NK-92 (cell line): Measurements from ENCODE around the gene ATF6.

Source experiments
- DNase-seq: peaks from one replicate; lab custom pipeline; 2025; ENCODE audit not compliant: unreplicated experiment; lab: John Stamatoyannopoulos, UW

The ATF6 gene

DNA sequence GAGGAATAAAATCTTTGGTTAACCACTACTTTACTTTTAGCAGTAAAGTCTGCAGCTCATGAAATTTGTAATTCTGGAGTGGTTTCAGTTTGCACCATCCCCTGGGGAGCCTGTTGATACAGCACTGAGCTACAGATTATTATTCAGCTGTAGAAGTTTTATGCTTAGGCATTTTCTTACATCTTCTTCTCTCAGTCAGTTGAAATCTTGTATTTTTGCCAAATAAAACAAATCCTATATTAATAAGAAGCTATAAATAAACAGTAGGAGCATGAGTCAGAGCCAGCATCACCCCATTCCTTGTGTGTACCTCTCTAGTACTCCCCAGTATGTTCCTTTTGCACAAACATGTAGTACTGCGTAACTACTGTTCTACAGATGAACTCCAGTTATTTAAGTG, 118.9 kb downstream of the ATF6 start:
- no peak for DNase-seq

DNA sequence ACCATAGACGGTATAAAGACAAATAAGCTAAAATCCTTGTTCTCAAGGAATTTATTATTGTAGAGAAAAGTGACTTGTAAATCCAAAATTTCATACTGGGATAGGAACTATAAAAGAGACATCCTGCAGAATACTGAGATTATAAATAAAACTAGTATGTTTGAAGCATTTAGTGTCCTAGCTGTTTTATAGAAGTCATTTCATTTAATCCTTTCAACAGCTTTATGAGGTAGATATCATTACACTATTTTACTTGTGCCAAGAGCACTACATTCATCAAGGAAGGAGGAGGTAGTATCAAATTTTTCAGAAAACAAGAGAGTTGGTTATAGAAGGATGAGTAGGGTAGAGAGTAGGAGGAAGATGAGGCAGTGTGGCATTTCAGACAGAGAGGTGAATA, 119.6 kb downstream of the ATF6 start:
- no peak for DNase-seq

DNA sequence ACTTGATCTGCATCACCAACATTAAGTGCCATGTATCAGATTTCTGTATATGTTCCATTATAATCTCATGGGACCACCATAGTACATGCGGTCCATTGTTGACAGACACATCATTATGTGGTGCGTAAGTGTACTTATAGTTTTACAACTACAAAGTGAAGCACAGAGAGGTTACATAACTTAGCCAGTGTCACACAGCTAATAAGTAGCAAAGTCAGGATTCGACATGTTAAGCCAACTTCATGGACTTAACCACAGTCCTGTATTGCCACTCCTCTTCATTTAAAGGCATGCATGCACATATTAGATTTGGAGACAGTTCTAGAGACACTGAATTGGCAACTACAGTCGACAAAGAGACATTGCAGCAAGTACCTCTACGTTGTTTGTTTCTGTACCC, 120.5 kb downstream of the ATF6 start:
- DNase-seq, result no peak

DNA sequence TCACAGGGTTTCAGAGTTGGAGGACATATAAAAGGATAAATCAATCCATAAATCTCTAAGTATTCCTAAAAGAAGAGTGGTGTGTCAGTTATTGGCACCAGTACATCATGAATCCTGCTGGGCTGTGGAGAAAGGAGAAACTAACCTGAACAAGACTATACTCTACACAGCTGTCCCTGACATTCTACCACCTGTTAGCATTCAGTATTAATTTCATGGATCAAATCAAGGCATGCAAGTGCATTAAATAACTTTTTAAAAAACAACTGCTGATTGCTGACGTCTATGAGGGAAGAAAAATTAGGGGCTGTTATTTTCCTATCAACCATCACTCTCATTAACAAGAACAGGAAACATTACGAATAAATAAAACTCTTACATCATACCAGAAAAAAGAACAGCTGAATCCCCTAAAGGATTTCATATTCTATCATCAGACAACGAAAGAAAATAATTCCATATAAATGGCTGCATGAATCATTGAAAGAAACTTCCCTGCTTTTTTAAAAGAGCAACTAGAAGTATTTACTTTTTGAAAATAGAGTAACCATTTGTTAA, 121.7 kb downstream of the ATF6 start:
- DNase-seq, result no peak

DNA sequence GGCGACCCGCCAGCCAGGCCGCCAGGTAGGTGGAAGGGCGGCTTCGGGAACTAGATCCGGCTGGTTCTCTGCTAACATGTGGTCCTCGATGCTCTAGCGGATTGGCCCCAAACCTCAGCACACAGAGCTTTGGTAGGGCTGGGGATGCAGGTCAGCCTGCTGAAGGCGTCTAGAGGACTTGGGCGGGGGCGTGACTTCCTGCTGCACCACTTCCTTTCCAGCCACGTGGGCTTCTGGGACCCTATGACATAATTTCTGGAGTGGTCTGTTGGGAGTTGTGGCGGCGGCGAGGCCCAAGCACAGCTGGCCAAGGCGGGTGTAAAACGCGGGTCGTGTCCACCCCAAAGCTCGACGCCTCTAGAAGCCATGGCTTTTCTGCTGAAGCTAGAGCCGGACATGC, 124.5 kb downstream of the ATF6 start:
- DNase-seq, result no peak

DNA sequence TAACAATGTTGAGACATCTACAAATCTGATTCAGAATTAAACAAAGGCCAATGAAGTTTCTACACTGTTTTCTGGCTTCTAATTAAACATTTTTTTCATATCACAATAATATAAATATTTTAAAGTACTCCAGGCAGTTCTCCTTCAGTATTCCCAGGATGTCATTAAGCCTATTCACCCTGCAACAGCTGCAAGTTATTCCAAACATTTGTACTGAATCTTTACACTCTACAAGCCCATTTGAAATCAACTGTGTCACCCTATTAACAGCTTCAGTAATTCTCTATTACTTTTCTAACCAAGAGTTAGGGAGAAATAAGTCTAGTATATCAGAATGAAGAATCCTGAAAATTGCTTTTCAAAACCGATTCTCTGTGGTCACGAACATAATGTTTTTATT, 133.0 kb downstream of the ATF6 start:
- DNase-seq, result no peak

DNA sequence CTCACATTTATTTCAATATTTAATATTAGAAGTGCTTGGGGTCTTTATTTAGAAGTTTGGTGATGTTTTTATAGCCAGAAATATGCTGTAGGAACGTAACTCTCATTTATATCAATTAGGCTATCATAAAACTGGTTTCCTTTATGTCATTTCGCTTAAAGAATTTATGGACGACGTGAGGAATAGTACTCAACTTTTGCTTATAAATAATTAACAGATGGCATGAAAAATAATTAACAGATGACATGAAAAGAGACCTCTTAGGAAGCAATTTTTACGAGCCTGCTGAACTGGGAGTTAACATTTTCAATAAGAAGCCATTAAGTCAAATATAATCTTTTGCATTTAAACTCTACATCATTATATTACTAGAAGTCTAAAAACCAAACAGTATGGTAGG, 134.0 kb downstream of the ATF6 start:
- no peak for DNase-seq

DNA sequence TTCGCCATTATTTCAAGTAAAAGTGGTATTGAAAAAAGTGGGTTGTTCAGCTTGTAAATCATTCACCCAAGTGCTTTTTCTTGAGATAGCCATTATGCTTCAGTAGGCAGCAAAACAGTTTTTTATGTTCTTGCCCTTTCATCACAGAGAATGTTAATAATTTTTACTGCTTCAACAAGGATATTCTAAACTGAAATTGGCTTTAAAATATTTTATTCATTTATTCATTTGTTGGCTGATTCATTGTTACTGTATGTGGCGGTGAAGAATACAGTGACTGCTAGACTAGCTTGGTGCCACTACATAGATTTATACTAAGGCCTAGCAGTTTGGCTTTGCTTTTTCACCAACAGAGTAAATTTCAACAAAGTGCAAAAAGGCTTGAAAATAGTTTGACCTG, 136.1 kb downstream of the ATF6 start:
- no peak for DNase-seq

DNA sequence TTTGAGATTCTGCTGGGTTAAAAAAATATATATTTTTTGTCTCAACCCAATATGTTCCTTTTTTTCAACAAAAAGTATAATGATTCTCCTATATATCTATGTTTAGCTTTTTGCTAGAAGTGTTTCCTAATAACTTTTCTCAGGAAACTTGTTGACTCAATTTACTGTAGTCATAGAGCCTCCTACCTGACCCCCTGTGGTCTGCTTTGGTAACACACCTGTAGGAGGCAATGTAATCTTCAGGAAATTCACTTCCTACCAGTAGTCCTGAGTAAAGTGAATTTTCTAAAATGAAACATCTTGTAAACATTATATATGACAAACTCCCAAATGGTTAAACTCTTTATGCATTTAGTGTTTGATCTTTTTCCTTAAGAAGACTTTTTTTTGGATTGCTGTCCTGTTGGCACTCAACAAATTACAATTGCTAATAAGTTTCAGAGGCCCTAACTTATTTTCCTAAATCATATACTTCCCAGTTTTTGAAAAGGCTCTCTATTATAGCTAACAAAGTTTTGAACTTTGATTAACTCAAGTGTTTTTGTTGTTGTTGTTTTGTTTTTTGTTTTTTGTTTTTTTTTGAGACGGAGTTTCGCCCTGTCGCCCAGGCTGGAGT, 139.3 kb downstream of the ATF6 start:
- DNase-seq, result no peak

DNA sequence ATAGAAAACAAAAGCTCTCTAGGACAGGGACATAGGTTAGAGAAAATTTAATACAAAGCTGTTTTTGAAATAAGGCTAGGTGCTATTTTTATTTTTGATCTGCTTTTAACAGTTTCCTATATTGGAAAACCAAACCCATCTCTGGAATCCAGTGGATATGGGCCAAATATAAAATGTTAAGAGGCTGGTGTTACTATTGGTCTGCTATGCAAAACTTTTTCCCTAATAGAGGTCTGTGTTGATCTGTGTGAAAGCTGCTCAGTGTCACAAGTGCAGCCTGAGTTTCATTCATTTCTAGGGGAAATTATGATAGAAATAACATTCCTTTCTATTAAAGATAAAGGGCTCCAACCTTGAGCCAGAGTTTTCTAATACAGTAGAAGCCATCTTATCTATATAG, 141.1 kb downstream of the ATF6 start:
- DNase-seq, result no peak

DNA sequence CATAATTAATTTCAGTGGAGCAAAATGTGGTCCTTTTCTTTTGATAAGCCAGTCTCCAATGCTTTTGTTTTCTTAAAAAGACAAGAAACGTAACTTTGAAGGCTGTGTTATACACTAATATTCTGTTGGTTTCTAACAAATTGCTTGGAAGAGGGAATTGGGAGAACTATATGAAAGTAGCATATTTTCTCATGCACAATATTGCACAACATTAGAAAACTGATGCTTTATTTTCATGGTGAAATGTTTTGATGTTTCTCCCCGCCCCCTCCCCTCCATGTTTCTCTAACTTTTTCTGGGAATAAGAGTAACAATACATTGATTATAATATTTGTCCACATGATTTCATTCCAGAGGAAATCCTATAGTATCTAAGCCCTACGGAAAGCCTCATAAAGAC, 142.1 kb downstream of the ATF6 start:
- DNase-seq, result no peak

DNA sequence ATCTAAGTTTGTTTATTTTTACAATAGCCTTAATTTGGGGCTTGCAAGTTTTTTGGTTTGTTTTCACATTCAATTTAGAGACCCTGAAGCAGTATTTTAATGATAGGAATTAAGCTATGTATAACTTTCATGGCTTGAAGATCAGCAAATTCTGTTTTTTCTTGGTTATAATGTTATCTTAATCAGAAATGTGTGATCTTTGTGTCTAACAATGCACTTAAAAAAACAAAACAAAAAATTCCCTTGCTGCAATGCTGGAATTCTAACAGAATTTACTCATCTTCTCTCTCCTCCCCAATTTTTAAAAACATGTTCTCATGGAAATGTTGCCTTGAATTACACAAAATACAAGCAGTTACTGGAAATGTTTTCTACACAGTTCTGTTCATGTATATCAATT, 144.5 kb downstream of the ATF6 start:
- DNase-seq, result no peak

DNA sequence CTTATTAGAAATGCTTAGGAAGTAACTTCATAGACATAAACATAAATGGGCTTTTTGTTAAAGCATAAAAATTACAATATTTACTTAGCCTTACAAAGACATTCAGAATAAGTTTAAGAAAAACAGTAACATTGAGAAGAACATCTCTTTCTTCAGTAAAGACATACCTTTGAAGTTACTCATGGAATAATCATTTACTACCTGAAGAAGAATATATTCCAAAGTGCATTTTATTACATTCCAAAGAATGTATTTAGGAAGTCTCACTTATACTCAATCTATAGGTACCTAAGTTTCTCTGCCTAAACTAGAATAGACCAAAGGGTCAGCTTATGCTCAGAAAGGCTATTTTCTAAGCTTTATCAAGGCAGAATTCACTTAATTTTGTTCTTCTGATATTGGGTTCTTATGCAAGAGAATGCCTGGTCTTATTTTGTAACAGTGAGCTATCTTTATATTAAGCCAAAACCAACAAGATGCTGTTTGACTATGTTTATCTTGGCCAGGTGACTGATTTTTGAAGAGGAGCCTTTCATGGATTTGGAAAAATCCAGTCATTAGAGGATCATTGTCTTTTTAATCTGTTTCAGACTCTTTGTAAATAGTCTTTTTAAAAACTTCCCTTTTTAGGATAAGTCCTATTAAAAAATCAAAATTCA, 147.5 kb downstream of the ATF6 start:
- no peak for DNase-seq

DNA sequence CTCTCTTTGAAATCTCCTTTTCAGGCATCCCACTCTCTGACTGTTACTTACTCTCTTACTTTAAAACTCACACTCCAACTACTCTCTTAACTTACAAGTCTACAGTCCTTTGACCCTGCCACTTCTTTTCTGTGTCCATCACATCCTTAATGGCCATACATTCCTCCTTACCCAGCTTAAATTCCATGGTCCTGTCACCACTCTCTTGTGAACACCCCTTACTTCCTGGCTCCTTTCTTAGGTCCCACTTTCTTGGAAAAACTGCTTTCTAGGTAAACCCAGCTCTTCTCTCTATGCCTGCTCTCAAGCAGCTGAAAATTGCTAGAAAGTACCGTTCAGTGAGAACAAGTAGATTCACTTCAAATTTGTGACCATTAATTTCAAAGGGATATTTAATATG, 148.5 kb downstream of the ATF6 start:
- DNase-seq, result no peak

DNA sequence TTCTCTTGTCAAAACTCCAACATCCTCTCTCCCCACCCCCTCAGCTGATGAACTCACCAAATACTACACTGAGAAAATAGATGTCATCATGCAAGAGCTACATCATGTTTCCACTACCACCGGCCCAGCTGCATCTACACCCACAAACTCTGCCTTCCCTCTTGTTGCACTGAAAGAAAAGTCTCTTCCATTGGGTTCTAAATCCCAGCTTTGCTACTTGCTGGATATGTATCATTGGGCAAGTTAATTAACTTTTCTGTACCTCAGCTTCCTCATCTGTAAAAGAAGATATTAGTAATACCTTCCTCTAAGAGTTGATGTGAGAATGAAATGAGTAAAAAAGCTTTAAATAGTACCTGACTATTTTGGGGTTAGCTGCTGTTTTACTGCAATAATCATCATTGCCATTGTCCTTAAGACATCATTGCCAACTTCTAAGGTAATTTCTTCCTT, 149.0 kb downstream of the ATF6 start:
- no peak for DNase-seq

DNA sequence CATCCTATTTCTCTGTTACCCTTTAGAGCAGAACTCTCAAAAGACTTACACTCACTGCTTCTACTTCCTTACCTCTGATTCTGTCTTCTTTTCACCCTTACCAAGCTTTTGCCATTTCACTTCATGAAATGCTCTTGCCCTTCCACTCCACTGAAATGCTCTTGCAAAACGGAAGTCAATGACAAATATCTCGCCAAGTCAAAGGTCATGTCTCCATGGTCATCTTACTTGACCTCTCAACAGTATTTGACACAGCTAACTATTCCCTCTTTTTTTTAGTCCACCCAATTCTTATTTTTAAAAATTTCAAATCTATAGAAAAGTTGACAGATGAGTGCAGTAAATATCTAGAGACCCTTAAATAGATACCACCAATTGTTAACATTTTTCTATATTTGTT, 149.9 kb downstream of the ATF6 start:
- no peak for DNase-seq

DNA sequence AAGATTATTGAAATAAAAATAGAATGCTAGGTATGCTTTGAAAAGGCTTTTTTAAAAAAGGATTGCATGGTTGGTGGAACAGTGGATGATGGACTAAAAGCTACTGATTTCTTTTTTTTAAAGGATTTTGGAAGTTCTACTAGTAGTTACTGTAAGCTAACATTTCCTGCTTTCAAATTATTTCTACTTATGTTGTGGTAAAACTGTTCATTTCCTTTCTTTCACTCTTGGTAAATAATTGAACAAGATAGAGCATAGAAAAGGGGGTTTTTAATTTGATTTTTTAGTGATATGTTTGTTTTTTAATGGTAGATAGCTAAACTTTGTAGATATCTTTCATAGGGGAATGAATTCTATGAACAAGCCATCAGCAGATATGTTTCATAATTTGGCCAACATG, 153.1 kb downstream of the ATF6 start:
- DNase-seq, result no peak

DNA sequence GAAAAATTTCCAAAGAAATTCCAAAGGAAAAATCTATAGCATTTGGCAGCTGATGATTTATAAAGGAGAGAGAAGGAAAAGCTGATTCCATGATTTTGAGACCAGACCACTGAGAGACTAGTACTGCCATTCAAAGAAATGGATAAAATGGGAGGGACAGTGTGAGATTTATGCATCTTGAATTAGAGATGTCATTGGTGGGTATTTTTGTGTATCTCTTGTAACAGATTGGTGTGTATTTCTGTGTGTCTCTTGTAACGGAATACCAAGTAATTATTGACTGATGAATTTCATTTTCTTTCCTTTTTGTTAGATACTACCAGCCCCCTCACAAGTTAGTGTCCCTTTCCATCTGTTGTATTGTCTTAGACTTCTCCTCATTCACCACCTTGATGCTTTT, 155.4 kb downstream of the ATF6 start:
- DNase-seq, result no peak

DNA sequence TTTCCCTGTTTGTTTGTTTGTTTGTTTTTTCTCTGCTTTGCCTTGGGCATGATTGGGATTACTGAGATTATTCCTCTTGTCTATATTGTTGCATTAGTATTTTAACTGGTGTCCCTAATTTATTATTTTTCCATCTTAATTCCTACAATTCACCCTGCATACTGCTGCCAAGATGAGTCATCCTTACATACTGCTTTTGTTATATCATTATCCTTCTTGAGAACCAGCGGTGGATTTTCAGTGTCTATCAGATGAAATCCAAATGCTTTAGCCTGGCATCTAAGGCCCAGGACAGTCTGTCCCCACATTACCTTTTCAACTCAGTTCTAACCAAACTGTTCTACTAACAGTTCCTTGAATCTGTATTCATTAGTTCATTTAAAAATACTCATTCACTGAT, 155.9 kb downstream of the ATF6 start:
- no peak for DNase-seq

DNA sequence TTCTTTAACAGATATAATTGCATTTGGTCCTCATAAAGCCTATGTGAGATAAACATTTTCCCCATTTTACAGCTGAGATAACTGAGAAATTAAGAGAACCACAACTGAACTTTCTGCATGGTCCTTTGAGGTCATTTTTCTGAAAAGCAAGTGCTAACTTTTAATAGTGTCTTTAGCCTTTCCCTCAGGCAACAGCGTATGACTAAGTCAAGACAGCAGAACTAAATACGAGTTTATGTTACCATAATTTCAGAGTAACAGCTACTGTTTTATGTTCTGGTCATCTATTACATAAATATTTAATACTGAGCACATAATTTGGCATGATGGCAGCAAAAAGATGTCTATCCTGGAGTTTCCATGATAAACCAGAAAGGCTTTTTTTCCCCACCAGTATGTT, 161.9 kb downstream of the ATF6 start:
- no peak for DNase-seq

DNA sequence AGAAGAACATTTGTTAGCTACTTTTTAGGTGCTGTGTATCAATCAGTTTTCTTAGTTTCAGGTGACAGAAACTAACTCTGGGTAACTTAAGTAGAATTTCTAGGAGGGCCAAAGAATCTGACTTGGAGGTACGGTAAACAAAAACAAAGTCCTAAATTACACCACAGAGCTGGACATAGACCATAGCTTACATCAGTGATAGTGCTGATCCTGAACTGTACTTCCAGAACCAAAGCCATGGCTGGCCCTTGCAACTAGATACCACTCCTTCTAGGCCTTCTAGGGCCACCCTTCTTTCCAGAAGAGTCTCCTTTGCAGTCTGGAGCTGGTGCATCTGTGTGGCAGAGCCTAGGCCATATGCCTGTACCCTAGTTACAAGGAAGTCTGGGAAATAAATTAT, 163.0 kb downstream of the ATF6 start:
- no peak for DNase-seq

DNA sequence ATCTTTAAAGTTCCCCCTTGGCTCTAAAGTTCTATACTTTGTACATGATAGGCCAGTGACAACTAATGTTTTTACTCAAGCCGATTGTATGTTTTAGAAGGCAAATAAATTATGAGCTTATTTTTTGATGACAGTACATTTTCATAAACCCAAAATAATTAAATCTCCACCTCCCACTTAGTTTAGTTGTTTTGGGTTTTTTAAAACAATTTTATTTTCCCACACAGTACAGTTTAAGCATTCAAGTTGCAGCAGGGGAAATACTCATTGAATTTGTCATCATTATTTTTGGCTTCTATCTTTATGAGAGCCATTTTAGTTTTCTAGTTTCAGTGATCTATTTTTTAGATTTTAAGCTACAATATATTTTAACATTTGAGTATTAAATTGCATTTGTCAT, 163.9 kb downstream of the ATF6 start:
- no peak for DNase-seq

DNA sequence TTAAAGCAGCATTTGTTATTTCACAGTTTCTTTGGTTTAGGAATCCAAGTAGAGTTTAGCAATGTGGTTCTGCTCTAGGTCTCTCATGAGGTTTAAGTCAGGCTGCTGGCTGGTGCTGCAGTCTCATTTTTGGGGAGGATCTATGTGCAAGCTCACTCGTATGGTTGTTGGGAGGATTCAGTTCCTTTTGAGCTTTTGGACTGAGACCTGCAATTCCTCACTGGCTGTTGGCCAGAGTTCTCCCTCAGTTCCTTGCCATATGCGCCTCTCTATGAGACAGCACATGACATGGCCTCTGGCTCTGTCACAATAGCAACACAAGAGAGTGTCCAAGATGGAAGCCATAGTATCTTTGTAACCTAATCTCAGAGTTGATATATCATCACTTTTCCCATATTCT, 166.5 kb downstream of the ATF6 start:
- DNase-seq, result no peak
